GM21825 (cell line): ENCODE measurements around the gene OR13A1.
A peak's percentile ranks its signal among the peaks of the same experiment; 100 is the strongest.
"Not testable (repeated sequence)": the region's sequence is repeated elsewhere in the genome, so short reads cannot be mapped to it uniquely, and the experiment has no call there.

Experiments used
- ATAC-seq: cut with Tn5 transposase; IDR thresholded peaks from one replicate; pipeline ENCODE4 v1.9.1; 2021; ENCODE audit warnings: mild to moderate bottlenecking, moderate library complexity; ENCODE audit not compliant: unreplicated experiment

Gene OR13A1

DNA sequence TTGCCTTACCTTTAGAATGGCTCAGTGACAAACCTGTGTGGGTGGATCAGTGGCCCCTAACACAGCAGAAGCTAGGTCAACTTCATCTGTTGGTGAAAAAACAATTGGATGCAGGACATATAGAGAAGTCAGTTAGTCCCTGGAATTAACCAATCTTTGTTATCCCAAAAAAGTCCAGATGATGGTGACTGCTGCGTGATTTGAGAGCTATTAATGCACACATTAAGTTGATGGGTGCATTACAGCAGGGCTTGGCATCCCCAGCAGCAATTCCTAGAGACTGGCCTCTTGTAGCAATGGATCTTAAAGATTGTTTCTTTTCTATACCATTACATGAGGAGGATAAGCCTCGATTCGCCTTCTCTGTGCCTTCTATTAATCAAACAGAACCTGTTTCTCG, 33.3 kb downstream of the OR13A1 start:
- no peak for ATAC-seq

GRCh38 chr10:45280113-45280760, 35.2 kb downstream of the OR13A1 start:
- no peak for ATAC-seq

DNA sequence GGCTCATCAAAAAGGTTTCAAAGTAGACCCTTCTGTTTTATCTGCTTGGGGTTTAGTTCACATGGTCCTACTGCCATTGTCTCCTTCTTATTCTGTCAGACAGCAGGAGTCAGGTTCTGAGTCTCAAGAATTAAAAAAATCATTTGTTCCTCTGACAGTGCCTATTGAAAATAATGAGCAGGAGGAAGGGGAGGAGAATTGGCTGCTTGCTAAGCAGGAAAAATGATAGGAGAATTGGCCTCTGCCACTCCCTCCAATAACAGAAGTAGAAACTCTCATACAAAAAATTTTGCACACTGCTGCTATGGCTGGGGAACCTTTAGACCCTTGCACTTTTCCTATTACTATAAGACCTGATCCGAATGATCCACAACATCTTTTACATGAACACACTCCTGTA, 35.7 kb downstream of the OR13A1 start:
- no peak for ATAC-seq

DNA sequence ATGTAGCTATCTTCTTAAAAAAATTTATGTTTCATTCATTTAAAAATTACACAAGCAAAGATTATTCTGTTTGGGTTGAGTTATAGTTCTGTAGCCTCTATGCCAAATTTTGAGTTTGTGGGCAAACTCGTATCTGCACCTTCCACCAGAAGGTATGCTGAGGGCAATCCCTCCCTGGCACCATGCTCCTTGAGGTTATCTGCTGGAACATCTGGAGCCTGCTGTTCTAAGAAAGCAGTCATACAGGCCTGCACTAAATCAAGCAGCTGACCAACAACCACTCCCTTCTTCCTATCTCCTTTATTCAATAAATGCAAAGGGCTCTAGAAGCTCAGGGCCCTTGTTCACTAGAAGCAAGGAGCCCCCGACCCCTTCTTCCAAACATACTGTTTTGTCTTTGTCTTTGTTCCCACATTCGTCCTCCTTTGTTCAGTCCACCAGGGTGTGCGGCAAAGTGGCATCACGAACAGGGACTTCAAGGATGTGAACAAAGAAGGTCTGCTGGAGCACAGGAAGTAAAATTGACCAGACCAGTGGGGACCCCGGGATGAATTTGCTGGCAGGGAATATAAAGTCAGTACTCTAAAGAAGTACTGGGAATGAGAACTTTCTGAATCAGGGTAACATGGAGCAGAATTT, 36.4 kb downstream of the OR13A1 start:
- no peak for ATAC-seq

DNA sequence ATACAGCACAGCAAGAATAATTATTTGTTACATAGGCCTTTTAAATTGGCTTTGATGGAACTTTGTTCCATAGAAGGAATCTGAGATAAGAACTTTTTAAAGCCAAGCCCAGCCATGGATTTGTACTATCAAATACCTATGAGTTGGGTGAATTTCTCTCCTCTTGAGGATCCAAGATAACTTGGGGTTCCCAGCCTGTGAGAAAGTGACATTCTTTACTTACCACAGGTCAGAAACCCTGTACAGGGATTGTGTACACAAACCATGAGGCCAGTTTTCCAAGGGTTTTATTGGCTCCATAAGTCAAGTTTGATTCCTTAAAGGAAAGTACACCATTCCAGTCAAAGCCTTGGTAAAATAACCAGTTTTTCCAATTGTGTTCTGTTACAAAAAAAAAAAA, 39.3 kb downstream of the OR13A1 start:
- ATAC-seq, result not testable (repeated sequence)

- ATAC-seq, result no peak
Measured at GRCh38 chr10:45274364-45274763, 41.0 kb downstream of the OR13A1 start.

GRCh38 chr10:45267777-45268176, 47.6 kb downstream of the OR13A1 start:
- ATAC-seq, result not testable (repeated sequence)

GRCh38 chr10:45265996-45266395, 49.4 kb downstream of the OR13A1 start:
- ATAC-seq, result no peak

GRCh38 chr10:45261946-45262345, 53.5 kb downstream of the OR13A1 start:
- no peak for ATAC-seq

GRCh38 chr10:45261243-45261775, 54.1 kb downstream of the OR13A1 start:
- ATAC-seq, result no peak

DNA sequence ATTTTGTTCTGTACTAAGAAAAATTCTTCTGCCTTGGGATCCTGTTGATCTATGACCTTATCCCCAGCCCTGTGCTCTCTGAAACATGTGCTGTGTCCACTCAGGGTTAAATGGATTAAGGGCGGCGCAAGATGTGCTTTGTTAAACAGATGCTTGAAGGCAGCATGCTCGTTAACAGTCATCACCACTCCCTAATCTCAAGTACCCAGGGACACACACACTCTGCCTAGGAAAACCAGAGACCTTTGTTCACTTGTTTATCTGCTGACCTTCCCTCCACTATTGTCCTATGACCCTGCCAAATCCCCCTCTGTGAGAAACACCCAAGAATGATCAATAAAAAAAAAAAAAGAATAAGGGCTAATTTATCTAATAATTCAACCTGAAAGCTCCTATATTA, 54.8 kb downstream of the OR13A1 start:
- ATAC-seq, result not testable (repeated sequence)

DNA sequence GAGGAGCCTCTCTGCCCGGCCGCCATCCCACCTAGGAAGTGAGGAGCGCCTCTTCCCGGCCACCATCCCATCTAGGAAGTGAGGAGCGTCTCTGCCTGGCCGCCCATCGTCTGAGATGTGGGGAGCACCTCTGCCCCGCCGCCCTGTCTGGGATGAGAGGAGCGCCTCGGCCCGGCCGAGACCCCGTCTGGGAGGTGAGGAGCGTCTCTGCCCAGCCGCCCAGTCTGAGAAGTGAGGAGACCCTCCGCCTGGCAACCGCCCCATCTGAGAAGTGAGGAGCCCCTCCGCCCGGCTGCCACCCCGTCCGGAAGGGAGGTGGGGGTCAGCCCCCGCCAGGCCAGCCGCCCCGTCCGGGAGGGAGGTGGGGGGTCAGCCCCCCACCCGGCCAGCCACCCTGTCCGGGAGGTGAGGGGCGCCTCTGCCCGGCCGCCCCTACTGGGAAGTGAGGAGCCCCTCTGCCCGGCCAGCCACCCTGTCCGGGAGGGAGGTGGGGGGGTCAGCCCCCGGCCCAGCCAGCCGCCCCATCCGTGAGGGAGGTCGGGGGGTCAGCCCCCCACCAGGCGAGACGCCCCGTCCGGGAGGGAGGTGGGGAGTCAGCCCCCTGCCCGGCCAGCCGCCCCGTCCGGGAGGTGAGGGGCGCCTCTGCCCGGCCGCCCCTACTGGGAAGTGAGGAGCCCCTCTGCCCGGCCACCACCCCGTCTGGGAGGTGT, 55.5 kb downstream of the OR13A1 start:
- ATAC-seq, result not testable (repeated sequence)

DNA sequence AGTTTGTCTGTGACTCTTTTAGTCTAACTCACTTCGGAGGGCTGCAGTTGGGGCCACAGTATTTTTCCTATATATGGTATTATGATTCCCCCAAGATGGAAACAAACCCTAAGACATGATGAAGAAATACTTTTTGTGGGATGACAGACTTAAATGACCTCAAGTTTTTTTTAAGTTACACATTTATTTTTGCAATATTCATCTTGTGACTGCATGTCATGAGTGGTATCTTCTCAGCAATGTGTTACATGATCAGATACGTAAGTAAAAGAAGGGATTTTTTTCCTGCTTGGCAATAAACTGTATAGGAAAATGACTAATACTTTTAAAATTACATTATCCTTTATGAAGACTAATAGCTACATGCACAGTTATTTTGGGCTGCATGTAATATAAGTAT, 57.8 kb downstream of the OR13A1 start:
- ATAC-seq, result no peak

GRCh38 chr10:45256246-45256645, 59.2 kb downstream of the OR13A1 start:
- no peak for ATAC-seq

DNA sequence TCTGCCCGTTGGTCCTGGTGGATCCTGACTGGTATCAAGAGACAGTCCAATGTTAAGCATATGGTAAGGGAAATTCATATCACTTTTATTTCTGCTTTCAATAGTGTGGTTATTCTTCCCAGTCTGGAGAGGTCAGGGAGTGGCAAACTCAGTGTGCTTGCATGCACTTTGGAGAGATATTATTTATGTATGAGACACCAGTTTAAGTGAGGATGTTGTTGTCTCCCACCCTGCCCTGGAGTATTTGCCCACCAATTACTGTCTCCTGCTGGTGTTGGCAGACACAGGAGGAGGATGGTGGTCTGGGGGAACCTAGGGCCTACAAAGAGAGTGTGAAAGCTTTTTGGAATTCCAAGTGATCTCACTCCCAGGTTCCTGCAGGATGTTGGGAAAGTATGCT, 59.7 kb downstream of the OR13A1 start:
- no peak for ATAC-seq

DNA sequence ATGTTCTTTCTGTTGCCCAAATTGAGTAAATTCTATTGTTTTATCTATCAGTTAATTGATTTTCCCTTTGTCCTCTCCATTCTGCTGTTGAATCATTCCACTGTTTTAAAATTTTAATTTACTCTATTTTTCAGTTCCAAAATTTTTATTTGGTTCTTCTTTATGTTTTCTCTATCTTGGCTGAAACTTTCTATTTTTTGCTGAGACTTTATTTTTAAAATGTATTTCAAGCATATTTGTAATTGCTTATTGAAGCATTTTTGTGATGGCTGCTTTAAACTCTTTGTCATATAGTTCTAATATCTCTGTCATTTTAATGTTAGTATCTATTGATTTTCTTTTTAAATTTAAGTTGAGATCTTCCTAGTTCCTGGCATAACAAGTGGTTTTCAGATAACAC, 60.5 kb downstream of the OR13A1 start:
- ATAC-seq, result no peak

GRCh38 chr10:45253183-45253914, 62.1 kb downstream of the OR13A1 start:
- peak; percentile 65 for ATAC-seq
